WI38 (cell line): ENCODE results near the gene PMEPA1.

Experiments
- H3K4me3 ChIP-seq: 2 replicates; pipeline ENCODE4 v1.5.1; 2011; ENCODE audit warnings: low read depth, mild to moderate bottlenecking, control low read depth, low read length
- TF ChIP-seq, protein P1 (sequence below): IDR thresholded peaks from 2 replicates; pipeline ENCODE4 v1.5.1; 2012; ENCODE audit warnings: low read depth, mild to moderate bottlenecking, control low read depth, low read length

PMEPA1 gene

DNA sequence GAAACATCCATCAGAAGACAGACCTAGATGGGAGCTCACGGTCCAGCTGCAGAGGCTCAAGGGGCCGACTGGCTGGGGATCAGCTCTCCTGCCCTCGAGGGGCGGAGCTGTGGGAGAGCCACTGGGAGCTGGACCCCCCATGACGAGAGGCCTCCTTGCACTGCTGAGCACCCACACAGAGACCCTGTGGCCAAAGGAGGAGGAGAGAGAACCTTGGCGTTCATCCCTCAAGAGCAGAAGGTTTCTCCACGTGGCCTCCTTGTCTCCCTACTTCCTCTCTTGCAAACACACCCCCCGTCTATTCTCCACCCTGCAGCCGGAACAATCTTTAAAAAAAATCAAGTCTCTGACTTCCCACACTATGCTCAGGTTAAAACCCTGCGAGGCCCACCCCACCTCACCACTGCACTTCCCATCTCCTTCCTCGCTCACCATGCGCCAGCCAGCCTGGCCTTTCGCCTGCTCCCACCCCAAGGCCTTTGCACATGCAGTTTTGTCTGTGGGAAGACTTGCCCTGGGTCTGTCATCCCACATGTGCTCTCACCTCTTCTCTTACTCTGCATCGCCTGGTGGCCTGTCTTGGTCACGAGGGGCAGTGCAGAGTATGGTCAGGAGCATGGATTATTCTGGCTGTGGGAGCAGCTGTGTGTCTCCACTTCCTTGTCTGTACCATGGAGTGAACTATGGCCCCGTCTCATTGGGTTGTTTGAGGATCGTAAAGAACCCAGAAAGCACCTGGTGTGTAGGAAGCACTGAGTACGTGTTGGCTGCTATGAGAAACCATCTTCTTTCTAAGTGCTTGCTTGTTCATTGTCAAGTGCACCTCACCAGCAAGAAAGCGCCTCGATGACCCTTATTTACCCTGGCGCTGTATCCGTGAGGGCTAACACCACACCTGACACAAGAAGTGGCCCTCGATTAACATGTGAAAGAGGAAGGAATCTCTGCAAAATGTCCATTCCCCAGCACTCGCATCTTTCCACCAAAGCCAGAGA, 32.9 kb downstream of the PMEPA1 start:
- TF ChIP-seq, protein P1, sequence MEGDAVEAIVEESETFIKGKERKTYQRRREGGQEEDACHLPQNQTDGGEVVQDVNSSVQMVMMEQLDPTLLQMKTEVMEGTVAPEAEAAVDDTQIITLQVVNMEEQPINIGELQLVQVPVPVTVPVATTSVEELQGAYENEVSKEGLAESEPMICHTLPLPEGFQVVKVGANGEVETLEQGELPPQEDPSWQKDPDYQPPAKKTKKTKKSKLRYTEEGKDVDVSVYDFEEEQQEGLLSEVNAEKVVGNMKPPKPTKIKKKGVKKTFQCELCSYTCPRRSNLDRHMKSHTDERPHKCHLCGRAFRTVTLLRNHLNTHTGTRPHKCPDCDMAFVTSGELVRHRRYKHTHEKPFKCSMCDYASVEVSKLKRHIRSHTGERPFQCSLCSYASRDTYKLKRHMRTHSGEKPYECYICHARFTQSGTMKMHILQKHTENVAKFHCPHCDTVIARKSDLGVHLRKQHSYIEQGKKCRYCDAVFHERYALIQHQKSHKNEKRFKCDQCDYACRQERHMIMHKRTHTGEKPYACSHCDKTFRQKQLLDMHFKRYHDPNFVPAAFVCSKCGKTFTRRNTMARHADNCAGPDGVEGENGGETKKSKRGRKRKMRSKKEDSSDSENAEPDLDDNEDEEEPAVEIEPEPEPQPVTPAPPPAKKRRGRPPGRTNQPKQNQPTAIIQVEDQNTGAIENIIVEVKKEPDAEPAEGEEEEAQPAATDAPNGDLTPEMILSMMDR = no peak
- no peak overlapping the region for H3K4me3 ChIP-seq

DNA sequence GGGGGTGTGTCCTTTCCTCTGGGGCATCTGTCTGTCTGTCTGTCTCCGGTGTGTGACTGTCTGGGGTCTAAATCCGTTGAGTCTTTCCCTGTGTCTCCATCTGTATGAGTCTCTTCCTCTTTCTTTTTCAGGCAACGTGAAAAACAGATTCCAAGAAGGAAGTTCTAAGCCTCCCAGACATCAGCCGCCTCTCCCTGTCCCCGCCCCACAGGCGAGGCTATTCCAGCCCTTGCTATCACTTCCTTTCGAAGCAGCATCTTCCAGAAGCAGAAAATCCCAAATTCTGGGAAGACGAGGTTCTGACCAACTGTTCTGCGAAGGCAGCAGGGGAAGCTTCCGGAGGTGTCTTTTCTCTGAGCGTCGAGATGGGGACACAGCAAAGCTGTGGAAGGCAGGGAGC, 34.0 kb downstream of the PMEPA1 start:
- TF ChIP-seq, protein P1 = no peak
- H3K4me3 ChIP-seq = no peak overlapping the region

DNA sequence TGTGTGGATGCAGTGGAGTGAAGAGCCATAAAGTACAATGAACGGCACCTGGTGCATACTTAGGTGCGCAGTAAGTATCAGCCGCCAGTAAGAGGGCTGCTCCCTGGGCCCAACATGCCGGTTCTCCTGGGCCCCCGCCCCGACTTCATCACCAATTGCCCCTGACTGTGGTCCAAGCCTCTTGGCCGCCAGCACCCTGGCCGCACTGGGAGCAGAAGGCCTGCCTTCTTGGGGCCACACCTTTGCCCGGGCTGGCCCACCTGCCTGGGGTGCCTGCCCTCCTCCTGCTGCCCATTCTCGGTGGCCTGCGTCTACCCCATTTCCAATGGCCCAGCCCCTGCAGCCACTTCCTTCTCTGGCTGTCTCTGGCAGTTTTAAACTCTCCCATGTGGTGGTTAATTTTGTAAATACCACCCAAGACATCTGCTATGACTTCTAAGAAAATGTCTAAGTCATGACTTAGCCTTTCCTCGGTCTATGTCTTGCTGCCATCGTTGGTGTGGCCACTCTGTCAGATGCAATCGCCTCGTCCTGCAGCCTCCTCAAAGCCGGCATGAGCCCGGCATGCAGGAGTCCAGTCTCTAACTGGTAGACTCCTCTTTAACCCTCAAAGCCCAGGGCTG, 36.8 kb downstream of the PMEPA1 start:
- no peak overlapping the region for H3K4me3 ChIP-seq

DNA sequence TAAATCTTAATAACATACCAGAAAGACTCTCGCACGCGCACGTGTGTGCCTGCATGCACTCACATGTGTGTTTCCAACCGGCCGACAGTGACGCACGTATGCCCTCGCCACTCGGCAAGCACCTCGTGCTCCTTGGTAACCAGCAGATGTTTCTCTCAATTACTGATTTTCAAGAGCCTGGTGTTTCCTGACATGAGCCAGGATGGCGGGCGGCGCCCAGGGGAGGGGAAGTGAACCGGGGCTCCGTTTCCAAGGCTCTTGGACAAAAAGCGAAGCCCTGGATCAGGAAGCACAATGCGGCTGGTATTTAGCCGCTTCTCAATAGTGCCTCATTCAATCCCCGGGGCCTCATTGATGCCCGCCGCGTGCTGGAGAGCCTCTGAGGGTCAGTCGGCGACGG, 37.7 kb downstream of the PMEPA1 start:
- TF ChIP-seq, protein P1 = no peak
- no peak overlapping the region for H3K4me3 ChIP-seq

More for the DNA sequence above, 36.8 kb downstream of the PMEPA1 start:
- TF ChIP-seq, protein P1 = no peak

DNA sequence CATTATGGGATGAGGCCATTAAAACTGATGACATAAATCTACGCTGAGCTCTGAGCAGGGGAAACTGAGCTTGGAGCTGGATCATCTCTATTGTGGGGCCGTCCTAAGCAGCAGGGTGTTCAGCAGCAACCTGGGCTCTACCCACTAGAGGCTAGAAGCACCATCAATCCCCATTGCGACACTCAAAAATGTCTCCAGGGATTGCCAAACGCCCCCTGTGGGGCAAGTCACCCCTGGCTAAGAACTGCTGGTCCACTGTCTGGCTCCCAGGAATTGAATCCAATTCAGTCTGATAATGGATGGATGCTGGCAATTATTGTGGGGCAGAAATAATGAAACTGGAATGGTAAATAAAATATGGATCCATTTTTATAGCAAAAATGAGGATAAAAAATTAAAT, 38.2 kb downstream of the PMEPA1 start:
- TF ChIP-seq, protein P1 = no peak
- no peak overlapping the region for H3K4me3 ChIP-seq

DNA sequence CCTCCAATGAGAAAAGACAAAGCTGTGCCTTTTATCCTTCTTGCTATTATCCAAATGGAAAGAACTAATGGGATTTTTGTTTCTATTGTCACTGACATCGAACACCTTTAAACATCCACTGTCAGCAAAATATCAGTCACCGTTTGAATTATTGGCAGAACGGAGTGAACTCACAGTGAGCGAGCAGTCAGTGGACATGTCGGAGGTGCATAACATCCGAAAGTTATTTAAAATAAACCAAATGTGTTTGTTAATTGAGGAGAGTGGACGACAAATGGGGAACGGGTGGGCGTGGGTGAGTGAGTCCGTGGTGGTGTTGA, 38.8 kb downstream of the PMEPA1 start:
- TF ChIP-seq, protein P1 = no peak
- H3K4me3 ChIP-seq = no peak overlapping the region
